ENCODE results near the gene ABCB1.

DNA sequence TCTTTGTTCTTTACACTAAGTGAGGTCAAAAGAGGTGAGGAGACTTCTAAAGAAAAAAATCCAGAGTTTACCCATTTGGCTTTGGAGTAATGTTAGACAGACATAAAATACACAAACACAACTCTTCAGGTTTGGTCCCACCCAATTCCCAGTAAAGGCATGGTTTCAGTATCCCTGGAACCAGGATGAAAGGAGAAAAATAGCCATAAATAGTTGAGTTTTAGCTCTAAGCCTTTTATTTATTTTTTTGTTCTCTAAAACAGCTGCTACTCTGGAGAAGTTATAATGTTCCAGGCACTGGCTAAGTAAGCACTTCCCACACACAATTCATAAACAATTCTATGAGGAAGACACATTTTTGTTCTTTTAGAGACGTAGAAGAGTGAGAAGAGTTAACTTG, 4.0 kb downstream of the ABCB1 start:
- TF ChIP-seq, protein P1, sequence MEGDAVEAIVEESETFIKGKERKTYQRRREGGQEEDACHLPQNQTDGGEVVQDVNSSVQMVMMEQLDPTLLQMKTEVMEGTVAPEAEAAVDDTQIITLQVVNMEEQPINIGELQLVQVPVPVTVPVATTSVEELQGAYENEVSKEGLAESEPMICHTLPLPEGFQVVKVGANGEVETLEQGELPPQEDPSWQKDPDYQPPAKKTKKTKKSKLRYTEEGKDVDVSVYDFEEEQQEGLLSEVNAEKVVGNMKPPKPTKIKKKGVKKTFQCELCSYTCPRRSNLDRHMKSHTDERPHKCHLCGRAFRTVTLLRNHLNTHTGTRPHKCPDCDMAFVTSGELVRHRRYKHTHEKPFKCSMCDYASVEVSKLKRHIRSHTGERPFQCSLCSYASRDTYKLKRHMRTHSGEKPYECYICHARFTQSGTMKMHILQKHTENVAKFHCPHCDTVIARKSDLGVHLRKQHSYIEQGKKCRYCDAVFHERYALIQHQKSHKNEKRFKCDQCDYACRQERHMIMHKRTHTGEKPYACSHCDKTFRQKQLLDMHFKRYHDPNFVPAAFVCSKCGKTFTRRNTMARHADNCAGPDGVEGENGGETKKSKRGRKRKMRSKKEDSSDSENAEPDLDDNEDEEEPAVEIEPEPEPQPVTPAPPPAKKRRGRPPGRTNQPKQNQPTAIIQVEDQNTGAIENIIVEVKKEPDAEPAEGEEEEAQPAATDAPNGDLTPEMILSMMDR (IDR thresholded peaks at IDR 0.05), result no peak
- TF ChIP-seq POLR2A (IDR thresholded peaks at IDR 0.05), result no peak
- no peak for TF ChIP-seq POLR2AphosphoS5 (IDR thresholded peaks at IDR 0.05)

Data from transverse colon (tissue), 4 donors.